ENCODE data around the gene UNC79. TPM values are rescaled to one million over a fixed set of nuclear protein-coding genes. Genes with fewer than 3 reads are reported as not detected.

Gene UNC79
- total RNA-seq (2022; extraction: Qiagen RNA extraction), result 0.01 to 0.02 TPM (median 0.02 TPM) in 3 of 5 replicates, not detected in the others

GRCh38 chr14:93430315-93431035, at the start of gene UNC79:
Gene UNC79 (plus strand): TSS chr14:93430939. CDS start chr14:93431030, 91 bp downstream.

Other genes starting within 250 kb of the UNC79 start
- gene MOAP1, start 246.0 kb upstream of the UNC79 start, total RNA-seq (2022; extraction: Qiagen RNA extraction), result 11.5 to 15.5 TPM (median 13.8 TPM) in 5 replicates
- gene LYSET, start 245.6 kb upstream of the UNC79 start, total RNA-seq (2022; extraction: Qiagen RNA extraction), result 30.8 to 36.8 TPM (median 34.0 TPM) in 5 replicates
- 14.1 to 16.7 TPM (median 14.7 TPM) in 5 replicates for gene GON7, start 223.9 kb upstream of the UNC79 start, total RNA-seq (2022; extraction: Qiagen RNA extraction)
- gene UBR7, start 223.7 kb upstream of the UNC79 start, total RNA-seq (2022; extraction: Qiagen RNA extraction), result 22.4 to 33.7 TPM (median 24.8 TPM) in 5 replicates
- gene BTBD7, start 97.9 kb upstream of the UNC79 start, total RNA-seq (2022; extraction: Qiagen RNA extraction), result 10.3 to 13.5 TPM (median 11.6 TPM) in 5 replicates
- gene COX8C, start 83.8 kb upstream of the UNC79 start, total RNA-seq (2022; extraction: Qiagen RNA extraction), result not detected in 5 replicates